ENCODE results near the gene FANCC.

- TF ChIP-seq, protein P1, sequence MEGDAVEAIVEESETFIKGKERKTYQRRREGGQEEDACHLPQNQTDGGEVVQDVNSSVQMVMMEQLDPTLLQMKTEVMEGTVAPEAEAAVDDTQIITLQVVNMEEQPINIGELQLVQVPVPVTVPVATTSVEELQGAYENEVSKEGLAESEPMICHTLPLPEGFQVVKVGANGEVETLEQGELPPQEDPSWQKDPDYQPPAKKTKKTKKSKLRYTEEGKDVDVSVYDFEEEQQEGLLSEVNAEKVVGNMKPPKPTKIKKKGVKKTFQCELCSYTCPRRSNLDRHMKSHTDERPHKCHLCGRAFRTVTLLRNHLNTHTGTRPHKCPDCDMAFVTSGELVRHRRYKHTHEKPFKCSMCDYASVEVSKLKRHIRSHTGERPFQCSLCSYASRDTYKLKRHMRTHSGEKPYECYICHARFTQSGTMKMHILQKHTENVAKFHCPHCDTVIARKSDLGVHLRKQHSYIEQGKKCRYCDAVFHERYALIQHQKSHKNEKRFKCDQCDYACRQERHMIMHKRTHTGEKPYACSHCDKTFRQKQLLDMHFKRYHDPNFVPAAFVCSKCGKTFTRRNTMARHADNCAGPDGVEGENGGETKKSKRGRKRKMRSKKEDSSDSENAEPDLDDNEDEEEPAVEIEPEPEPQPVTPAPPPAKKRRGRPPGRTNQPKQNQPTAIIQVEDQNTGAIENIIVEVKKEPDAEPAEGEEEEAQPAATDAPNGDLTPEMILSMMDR (IDR thresholded peaks at IDR 0.05), result no peak
- TF ChIP-seq POLR2A (IDR thresholded peaks at IDR 0.05), result no peak
Observed at GRCh38 chr9:95211028-95211427, 106.5 kb downstream of the FANCC start.
